AG09319 (cell line): ENCODE measurements around the gene PJVK.

Source experiments
- DNase-seq: peaks from one replicate; pipeline ENCODE4 v3.0.0-alpha.2; 2010; ENCODE audit warnings: low read depth; ENCODE audit errors: extremely low read depth
- CTCF ChIP-seq: IDR thresholded peaks from 2 replicates; pipeline ENCODE4 v1.5.1; 2011; ENCODE audit warnings: low read depth, mild to moderate bottlenecking, inconsistent platforms, low read length, moderate library complexity

The PJVK gene

GRCh38 chr2:178436662-178437061 lies 14.5 kb upstream of the PJVK start:
- DNase-seq, result no peak
- TF ChIP-seq CTCF, result no peak

- no peak for TF ChIP-seq CTCF
- no peak for DNase-seq
Observed at GRCh38 chr2:178441426-178441825, 9.8 kb upstream of the PJVK start.

- no peak for DNase-seq
- no peak for TF ChIP-seq CTCF
Observed at GRCh38 chr2:178448968-178449661, 2.1 kb upstream of the PJVK start.

GRCh38 chr2:178449700-178450523 lies 1.3 kb upstream of the PJVK start:
- TF ChIP-seq CTCF, result no peak
- DNase-seq, result no peak

GRCh38 chr2:178450524-178450773 lies 729 bp upstream of the PJVK start:
- DNase-seq, result no peak
- TF ChIP-seq CTCF, result no peak

GRCh38 chr2:178452334-178452733 lies 1.2 kb downstream of the PJVK start:
- DNase-seq, result no peak
- no peak for TF ChIP-seq CTCF

- no peak for DNase-seq
- no peak for TF ChIP-seq CTCF
Observed at GRCh38 chr2:178452870-178453269, 1.7 kb downstream of the PJVK start.
